Measurements from ENCODE around the gene ANTXRL. TPM values are rescaled to one million over a fixed set of nuclear protein-coding genes. Genes with fewer than 3 reads are reported as not detected.

ANTXRL gene
- polyA plus RNA-seq, 2 of the 4 experiments (the other 2 are of a cell fraction) = 0.13 to 0.26 TPM

DNA sequence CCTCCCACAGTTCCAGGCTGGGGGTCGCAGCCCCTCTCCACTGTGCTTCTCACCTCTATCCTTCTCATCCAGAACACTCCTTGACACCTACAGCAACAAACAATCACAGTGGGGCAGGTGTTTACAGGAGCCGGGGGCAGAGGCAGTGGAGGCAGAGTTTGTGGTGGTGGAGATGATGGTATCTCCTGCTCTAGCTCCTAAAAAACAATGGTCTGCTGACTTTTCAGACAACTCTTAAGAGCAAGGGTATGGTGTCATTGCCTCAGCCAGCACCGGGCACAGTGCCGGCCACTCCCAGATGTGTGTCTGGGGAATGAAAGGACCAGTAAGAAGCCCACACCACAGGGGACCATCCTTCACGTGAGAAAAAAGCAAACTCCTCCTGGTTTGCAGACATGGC is 36.3 kb upstream of the ANTXRL start:
- DNase-seq (ENCODE audit: low read depth in 1 of 2, low spot score in 1 of 2) (no peak), ATAC-seq (no peak), FAIRE-seq (no peak)
- WGBS (ENCODE audit: missing lambda C conversion rate) = 88% methylated on average over 5 of the region's 5 CpGs
- Histone ChIP-seq H3K27ac (no peak overlapping the region), H3K4me3 (no peak overlapping the region), H3K4me1 (no peaks in the 10 kb centered on the region; the same call in 2 of the 3 replicates), H3K4me2 (no peak overlapping the region), H3K9me3 (no peaks in the 10 kb centered on the region)
- POLR2A ChIA-PET = no interaction called here
- no peak for TF ChIP-seq JUNB (IDR thresholded peaks at IDR 0.05)
- no peak for TF ChIP-seq CHD2 (IDR thresholded peaks at IDR 0.05; ENCODE audit: low read length, partially characterized antibody)
- TF ChIP-seq KDM1A (IDR thresholded peaks at IDR 0.05; ENCODE audit: low read depth) = no peak
- no peak for TF ChIP-seq FOXS1 (CRISPR knock-in tag; IDR thresholded peaks at IDR 0.05)
- TF ChIP-seq, protein P1, sequence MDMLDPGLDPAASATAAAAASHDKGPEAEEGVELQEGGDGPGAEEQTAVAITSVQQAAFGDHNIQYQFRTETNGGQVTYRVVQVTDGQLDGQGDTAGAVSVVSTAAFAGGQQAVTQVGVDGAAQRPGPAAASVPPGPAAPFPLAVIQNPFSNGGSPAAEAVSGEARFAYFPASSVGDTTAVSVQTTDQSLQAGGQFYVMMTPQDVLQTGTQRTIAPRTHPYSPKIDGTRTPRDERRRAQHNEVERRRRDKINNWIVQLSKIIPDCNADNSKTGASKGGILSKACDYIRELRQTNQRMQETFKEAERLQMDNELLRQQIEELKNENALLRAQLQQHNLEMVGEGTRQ (IDR thresholded peaks at IDR 0.05) = no peak
- no peak for TF ChIP-seq CBX2 (IDR thresholded peaks at IDR 0.05; ENCODE audit: borderline replicate concordance, low read depth)
- TF ChIP-seq, protein P2, sequence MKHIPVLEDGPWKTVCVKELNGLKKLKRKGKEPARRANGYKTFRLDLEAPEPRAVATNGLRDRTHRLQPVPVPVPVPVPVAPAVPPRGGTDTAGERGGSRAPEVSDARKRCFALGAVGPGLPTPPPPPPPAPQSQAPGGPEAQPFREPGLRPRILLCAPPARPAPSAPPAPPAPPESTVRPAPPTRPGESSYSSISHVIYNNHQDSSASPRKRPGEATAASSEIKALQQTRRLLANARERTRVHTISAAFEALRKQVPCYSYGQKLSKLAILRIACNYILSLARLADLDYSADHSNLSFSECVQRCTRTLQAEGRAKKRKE (CRISPR knock-in tag; IDR thresholded peaks at IDR 0.05; ENCODE audit: low read depth) = no peak
- TF ChIP-seq ZC3H11A (IDR thresholded peaks at IDR 0.05) = no peak
- no peak for TF ChIP-seq RARB (CRISPR knock-in tag; IDR thresholded peaks at IDR 0.05)
- no peak for TF ChIP-seq FOSB (CRISPR knock-in tag; IDR thresholded peaks at IDR 0.05)
- no peak for TF ChIP-seq EHMT2 (IDR thresholded peaks at IDR 0.05; ENCODE audit: low read depth)
- TF ChIP-seq, protein P3, sequence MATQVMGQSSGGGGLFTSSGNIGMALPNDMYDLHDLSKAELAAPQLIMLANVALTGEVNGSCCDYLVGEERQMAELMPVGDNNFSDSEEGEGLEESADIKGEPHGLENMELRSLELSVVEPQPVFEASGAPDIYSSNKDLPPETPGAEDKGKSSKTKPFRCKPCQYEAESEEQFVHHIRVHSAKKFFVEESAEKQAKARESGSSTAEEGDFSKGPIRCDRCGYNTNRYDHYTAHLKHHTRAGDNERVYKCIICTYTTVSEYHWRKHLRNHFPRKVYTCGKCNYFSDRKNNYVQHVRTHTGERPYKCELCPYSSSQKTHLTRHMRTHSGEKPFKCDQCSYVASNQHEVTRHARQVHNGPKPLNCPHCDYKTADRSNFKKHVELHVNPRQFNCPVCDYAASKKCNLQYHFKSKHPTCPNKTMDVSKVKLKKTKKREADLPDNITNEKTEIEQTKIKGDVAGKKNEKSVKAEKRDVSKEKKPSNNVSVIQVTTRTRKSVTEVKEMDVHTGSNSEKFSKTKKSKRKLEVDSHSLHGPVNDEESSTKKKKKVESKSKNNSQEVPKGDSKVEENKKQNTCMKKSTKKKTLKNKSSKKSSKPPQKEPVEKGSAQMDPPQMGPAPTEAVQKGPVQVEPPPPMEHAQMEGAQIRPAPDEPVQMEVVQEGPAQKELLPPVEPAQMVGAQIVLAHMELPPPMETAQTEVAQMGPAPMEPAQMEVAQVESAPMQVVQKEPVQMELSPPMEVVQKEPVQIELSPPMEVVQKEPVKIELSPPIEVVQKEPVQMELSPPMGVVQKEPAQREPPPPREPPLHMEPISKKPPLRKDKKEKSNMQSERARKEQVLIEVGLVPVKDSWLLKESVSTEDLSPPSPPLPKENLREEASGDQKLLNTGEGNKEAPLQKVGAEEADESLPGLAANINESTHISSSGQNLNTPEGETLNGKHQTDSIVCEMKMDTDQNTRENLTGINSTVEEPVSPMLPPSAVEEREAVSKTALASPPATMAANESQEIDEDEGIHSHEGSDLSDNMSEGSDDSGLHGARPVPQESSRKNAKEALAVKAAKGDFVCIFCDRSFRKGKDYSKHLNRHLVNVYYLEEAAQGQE (IDR thresholded peaks at IDR 0.05) = no peak
- TF ChIP-seq HOXB5 (CRISPR knock-in tag; IDR thresholded peaks at IDR 0.05) = no peak
- no peak for TF ChIP-seq HOXA7 (CRISPR knock-in tag; IDR thresholded peaks at IDR 0.05)
- TF ChIP-seq, protein P4, sequence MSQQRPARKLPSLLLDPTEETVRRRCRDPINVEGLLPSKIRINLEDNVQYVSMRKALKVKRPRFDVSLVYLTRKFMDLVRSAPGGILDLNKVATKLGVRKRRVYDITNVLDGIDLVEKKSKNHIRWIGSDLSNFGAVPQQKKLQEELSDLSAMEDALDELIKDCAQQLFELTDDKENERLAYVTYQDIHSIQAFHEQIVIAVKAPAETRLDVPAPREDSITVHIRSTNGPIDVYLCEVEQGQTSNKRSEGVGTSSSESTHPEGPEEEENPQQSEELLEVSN (IDR thresholded peaks at IDR 0.05; ENCODE audit: borderline replicate concordance, low read depth) = no peak
- TF ChIP-seq, protein P5, sequence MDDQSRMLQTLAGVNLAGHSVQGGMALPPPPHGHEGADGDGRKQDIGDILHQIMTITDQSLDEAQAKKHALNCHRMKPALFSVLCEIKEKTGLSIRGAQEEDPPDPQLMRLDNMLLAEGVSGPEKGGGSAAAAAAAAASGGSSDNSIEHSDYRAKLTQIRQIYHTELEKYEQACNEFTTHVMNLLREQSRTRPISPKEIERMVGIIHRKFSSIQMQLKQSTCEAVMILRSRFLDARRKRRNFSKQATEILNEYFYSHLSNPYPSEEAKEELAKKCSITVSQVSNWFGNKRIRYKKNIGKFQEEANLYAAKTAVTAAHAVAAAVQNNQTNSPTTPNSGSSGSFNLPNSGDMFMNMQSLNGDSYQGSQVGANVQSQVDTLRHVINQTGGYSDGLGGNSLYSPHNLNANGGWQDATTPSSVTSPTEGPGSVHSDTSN (IDR thresholded peaks at IDR 0.05) = no peak
- no peak for TF ChIP-seq TP53 (CRISPR knock-in tag; IDR thresholded peaks at IDR 0.05)
- no peak for TF ChIP-seq HDAC2 (IDR thresholded peaks at IDR 0.05)
- no peak for TF ChIP-seq MYC (IDR thresholded peaks at IDR 0.05; ENCODE audit: borderline replicate concordance, low read length)
- TF ChIP-seq CHD4 (IDR thresholded peaks at IDR 0.05; ENCODE audit: borderline replicate concordance) = no peak
- CTCF ChIA-PET = interaction anchor here (2.4 kb wide), 1 partner anchor 22 kb away, joined by 12 read pairs; no protein-coding TSS in a partner anchor
